ENCODE results near the gene DLK1. TPM values are rescaled to one million over a fixed set of nuclear protein-coding genes. Genes with fewer than 3 reads are reported as not detected.
A peak's percentile ranks its signal among the peaks of the same experiment; 100 is the strongest.

Gene DLK1
- polyA plus RNA-seq, 1 of the 3 experiments (the other 2 are of a cell fraction), result 1.7 TPM

GRCh38 chr14:100713705-100714104 is 13.0 kb upstream of the DLK1 start (continued):
- TF ChIP-seq CTCF (IDR thresholded peaks at IDR 0.05) (no peak), FOSL2 (IDR thresholded peaks at IDR 0.05; ENCODE audit: borderline replicate concordance, low read depth) (no peak), FOXM1 (IDR thresholded peaks at IDR 0.05; ENCODE audit: low read depth) (no peak), RXRA (IDR thresholded peaks at IDR 0.05; ENCODE audit: borderline replicate concordance, low read depth) (no peak)

- Histone ChIP-seq H3K4me3 (ENCODE audit: low read depth in 2 of 2, low read length in 1 of 2) (no peak overlapping the region), H3K9me2 (no peaks in the 10 kb centered on the region), H3K27me3 (ENCODE audit: insufficient read depth) (no peaks in the 10 kb centered on the region), H3K9ac (no peak overlapping the region), H2AFZ (ENCODE audit: low read depth) (no peak overlapping the region), H3K79me2 (ENCODE audit: insufficient read depth) (no peaks in the 10 kb centered on the region), H3K27ac (ENCODE audit: low read depth in 2 of 2, low read length in 1 of 2) (peak overlapping the region in 1 of 2 experiments; percentile 89; a peak in 2 of 4 replicates), H3K9me3 (no peaks in the 10 kb centered on the region), H3F3A (replicated peaks; ENCODE audit: insufficient read depth) (no peaks in the 10 kb centered on the region), H3K4me2 (no peak overlapping the region), H4K20me1 (ENCODE audit: insufficient read depth) (no peaks in the 10 kb centered on the region), H3K4me1 (ENCODE audit: control insufficient read depth in 1 of 2, insufficient read depth in 2 of 2, low read depth in 1 of 2, low read length in 1 of 2) (peaks cover 0 to 68% of the 10 kb centered on the region in 2 experiments; a peak in 1 of 4 replicates), H3K36me3 (replicated peaks in 1 of 2; ENCODE audit: control insufficient read depth in 1 of 2, insufficient read depth in 2 of 2, low read length in 1 of 2) (no peaks in the 10 kb centered on the region)
- TF ChIP-seq MEF2A (IDR thresholded peaks at IDR 0.05; ENCODE audit: borderline replicate concordance, low read depth), result no peak
- TF ChIP-seq GATA2 (CRISPR knock-in tag; IDR thresholded peaks at IDR 0.05), result no peak
- TF ChIP-seq SMC3 (IDR thresholded peaks at IDR 0.05; ENCODE audit: low read depth, low read length), result no peak
- TF ChIP-seq ZBTB33 (IDR thresholded peaks at IDR 0.05; ENCODE audit: borderline replicate concordance, low read depth), result no peak
- no peak for TF ChIP-seq TAF1 (IDR thresholded peaks at IDR 0.05; ENCODE audit: borderline replicate concordance, low read depth, low read length)
- TF ChIP-seq EP300 (IDR thresholded peaks at IDR 0.05; ENCODE audit: borderline replicate concordance in 1 of 2, low read depth in 1 of 2, low read length in 1 of 2), result no peak
- TF ChIP-seq FOSL2 (IDR thresholded peaks at IDR 0.05; ENCODE audit: borderline replicate concordance, low read depth), result no peak
- TF ChIP-seq RCOR1 (IDR thresholded peaks at IDR 0.05; ENCODE audit: low read length), result no peak
- no peak for TF ChIP-seq RFX5 (IDR thresholded peaks at IDR 0.05; ENCODE audit: low read length)
- TF ChIP-seq RAD21 (IDR thresholded peaks at IDR 0.05; ENCODE audit: low read length), result no peak
- TF ChIP-seq FOXM1 (IDR thresholded peaks at IDR 0.05; ENCODE audit: low read depth), result no peak
- TF ChIP-seq ELF1 (IDR thresholded peaks at IDR 0.05), result no peak
- no peak for TF ChIP-seq TCF12 (IDR thresholded peaks at IDR 0.05)
- no peak for TF ChIP-seq JUND (IDR thresholded peaks at IDR 0.05)
- no peak for TF ChIP-seq MAX (IDR thresholded peaks at IDR 0.05; ENCODE audit: low read depth)
- TF ChIP-seq RXRA (IDR thresholded peaks at IDR 0.05; ENCODE audit: borderline replicate concordance, low read depth), result no peak
- CTCF ChIA-PET, result interaction anchor here (1.4 kb wide), 1 partner anchor 19 kb away, joined by 4 read pairs; no protein-coding TSS in a partner anchor
- DNase-seq, result no peak
- POLR2A ChIA-PET, result interaction anchor here (1.3 to 1.4 kb wide), 3 partner anchors 13 to 37 kb away, joined by 3 read pairs; no protein-coding TSS in a partner anchor
- 79% methylated on average over 18 of the region's 23 CpGs for WGBS (ENCODE audit: low lambda C conversion rate)
Measured at GRCh38 chr14:100714258-100714892, 12.3 kb upstream of the DLK1 start.

Measured in SK-N-SH (cell line).